CD14-positive monocyte (primary cell): ENCODE data around the gene TRMO. TPM values are rescaled to one million over a fixed set of nuclear protein-coding genes. Genes with fewer than 3 reads are reported as not detected.

Experiments
- DNase-seq, 3 donors: peaks; one replicate each; pipeline ENCODE4 v3.0.0-alpha.2; 2011 to 2022
- H2AFZ ChIP-seq: 2 replicates; pipeline ENCODE4 v1.6.0; 2012; ENCODE audit warnings: mild to moderate bottlenecking, low read depth, low read length, inconsistent platforms; ENCODE audit not compliant: insufficient read depth, poor library complexity, severe bottlenecking
- H3K27ac ChIP-seq, 2 donors: 1 replicate in 1 of 2; 2 replicates in 1 of 2; pipeline ENCODE4 v1.5.1; 2012 to 2013; ENCODE audit warnings: low read length in 2 of 2, control low read depth in 1 of 2, inconsistent platforms in 1 of 2, low read depth in 1 of 2, mild to moderate bottlenecking in 1 of 2
- H3K27me3 ChIP-seq, 2 donors: one replicate each; pipeline versions ENCODE4 v1.6.0 to v1.6.1; 2011 to 2013; ENCODE audit warnings: low read length in 2 of 2; ENCODE audit not compliant: control insufficient read depth in 2 of 2, insufficient read depth in 2 of 2
- H3K36me3 ChIP-seq, 2 donors: replicated peaks in 1 of 2; 1 replicate in 1 of 2; 2 replicates in 1 of 2; pipeline versions ENCODE4 v1.5.1 to v1.6.1; 2012 to 2013; ENCODE audit warnings: low read length in 2 of 2, control low read depth in 1 of 2, inconsistent platforms in 1 of 2, mild to moderate bottlenecking in 1 of 2; ENCODE audit not compliant: insufficient read depth in 2 of 2, control insufficient read depth in 1 of 2
- H3K4me1 ChIP-seq, 2 donors: 1 replicate in 1 of 2; 2 replicates in 1 of 2; pipeline versions ENCODE4 v1.5.1 to v1.6.1; 2012 to 2013; ENCODE audit warnings: low read length in 2 of 2, control low read depth in 1 of 2, inconsistent platforms in 1 of 2, mild to moderate bottlenecking in 1 of 2, moderate library complexity in 1 of 2; ENCODE audit not compliant: insufficient read depth in 2 of 2, control insufficient read depth in 1 of 2
- H3K4me2 ChIP-seq: replicated peaks from 2 replicates; pipeline ENCODE3; 2012; ENCODE audit warnings: low read length, moderate library complexity, mild to moderate bottlenecking; ENCODE audit not compliant: poor library complexity, severe bottlenecking; ENCODE audit errors: extremely low read depth
- H3K4me3 ChIP-seq, 3 experiments: fragments of 200-600 bp in 1 of 3; sonication (generic) in 1 of 3; replicated peaks in 1 of 3; 1 replicate in 2 of 3; 2 replicates in 1 of 3; pipeline ENCODE4 v1.5.1; 2011 to 2013; ENCODE audit warnings: low read length in 3 of 3, mild to moderate bottlenecking in 3 of 3, control low read depth in 2 of 3, low read depth in 2 of 3, inconsistent platforms in 1 of 3, moderate library complexity in 1 of 3
- H3K79me2 ChIP-seq: 2 replicates; pipeline ENCODE4 v1.6.0; 2012; ENCODE audit warnings: mild to moderate bottlenecking, control low read depth, inconsistent platforms, low read length, moderate library complexity; ENCODE audit not compliant: insufficient read depth
- H3K9ac ChIP-seq: 2 replicates; pipeline ENCODE4 v1.6.0; 2017; ENCODE audit warnings: low read length, mild to moderate bottlenecking; ENCODE audit not compliant: insufficient read depth, poor library complexity, severe bottlenecking
- H3K9me3 ChIP-seq, 2 donors: replicated peaks in 1 of 2; 1 replicate in 1 of 2; 2 replicates in 1 of 2; pipeline versions ENCODE4 v1.5.1 to v1.6.1; 2012 to 2013; ENCODE audit warnings: low read length in 2 of 2, control low read depth in 1 of 2; ENCODE audit not compliant: control insufficient read depth in 1 of 2, insufficient read depth in 1 of 2
- H4K20me1 ChIP-seq: 2 replicates; pipeline ENCODE4 v1.6.0; 2012; ENCODE audit warnings: mild to moderate bottlenecking, low read length, control low read depth, moderate library complexity; ENCODE audit not compliant: insufficient read depth
- H3K27ac Mint-ChIP-seq, 7 donors: one replicate each; pipeline ENCODE4 v1.8.0; 2020; ENCODE audit warnings: mild to moderate bottlenecking in 7 of 7, mixed read lengths in 7 of 7, moderate library complexity in 6 of 7, inconsistent platforms in 2 of 7
- H3K27me3 Mint-ChIP-seq, 3 donors: one replicate each; pipeline ENCODE4 v1.8.0; 2021 to 2022; ENCODE audit warnings: low read depth in 3 of 3, mild to moderate bottlenecking in 3 of 3, mixed read lengths in 3 of 3, moderate library complexity in 3 of 3, inconsistent platforms in 1 of 3
- H3K36me3 Mint-ChIP-seq, 2 donors: one replicate each; pipeline ENCODE4 v1.8.0; 2020; ENCODE audit warnings: mixed read lengths in 2 of 2, inconsistent platforms in 1 of 2, mild to moderate bottlenecking in 1 of 2
- H3K4me1 Mint-ChIP-seq: one replicate; pipeline ENCODE4 v1.8.0; 2020; ENCODE audit warnings: mild to moderate bottlenecking, mixed read lengths
- H3K4me3 Mint-ChIP-seq, 2 donors: one replicate each; pipeline ENCODE4 v1.8.0; 2020; ENCODE audit warnings: mild to moderate bottlenecking in 2 of 2, mixed read lengths in 2 of 2, moderate library complexity in 1 of 2
- H3K9me3 Mint-ChIP-seq, 7 donors: one replicate each; pipeline ENCODE4 v1.8.0; 2020 to 2022; ENCODE audit warnings: mixed read lengths in 7 of 7, mild to moderate bottlenecking in 6 of 7, moderate library complexity in 6 of 7, inconsistent platforms in 2 of 7
- WGBS: methylation state at CpG from one replicate; pipeline ENCODE4 v1.1.5; 2013; ENCODE audit warnings: missing lambda C conversion rate; ENCODE audit not compliant: insufficient coverage; 5-methylcytosine and 5-hydroxymethylcytosine counted together
- intact Hi-C, 2 donors: fragments of 100-400 bp; cut with micrococcal nuclease; formaldehyde crosslinking; loops; one replicate each; pipeline versions ENCODE4 v1.15.0 to v1.15.1; 2023
- polyA plus RNA-seq, 3 donors: library from polyadenylated mRNA; depleted of rRNA in 1 of 3; unstranded in 2 of 3; stranded (reverse) in 1 of 3; fragments of 300-500 nt in 2 of 3; fragments of >200 nt in 1 of 3; fragmentation: Illumina TruSeq in 2 of 3; gene quantifications; 1 replicate in 2 of 3; 2 replicates in 1 of 3; pipeline ENCODE4 v1.2.3, GENCODE V29; 2012 to 2021
- TF ChIP-seq, protein P1 (sequence below): fragments of 200-600 bp; IDR thresholded peaks from one replicate; pipeline ENCODE4 v1.8.0; 2022; ENCODE audit warnings: antibody characterized with exemption, mild to moderate bottlenecking

The TRMO gene
- polyA plus RNA-seq, 3 donors = 13.4 to 20.6 (median 13.5) TPM

GRCh38 chr9:97861148-97861475, 61.2 kb downstream of the TRMO start:
- 76% methylated on average over 3 of the region's 5 CpGs for WGBS
- H3K9me3 Mint-ChIP-seq = peaks cover 2 to 41% (median 13%) of the 10 kb centered on the region in 7 donors
- no peak overlapping the region for H3K9ac ChIP-seq
- H3K36me3 Mint-ChIP-seq = peaks cover 6 to 12% of the 10 kb centered on the region in 2 donors
- TF ChIP-seq, protein P1, sequence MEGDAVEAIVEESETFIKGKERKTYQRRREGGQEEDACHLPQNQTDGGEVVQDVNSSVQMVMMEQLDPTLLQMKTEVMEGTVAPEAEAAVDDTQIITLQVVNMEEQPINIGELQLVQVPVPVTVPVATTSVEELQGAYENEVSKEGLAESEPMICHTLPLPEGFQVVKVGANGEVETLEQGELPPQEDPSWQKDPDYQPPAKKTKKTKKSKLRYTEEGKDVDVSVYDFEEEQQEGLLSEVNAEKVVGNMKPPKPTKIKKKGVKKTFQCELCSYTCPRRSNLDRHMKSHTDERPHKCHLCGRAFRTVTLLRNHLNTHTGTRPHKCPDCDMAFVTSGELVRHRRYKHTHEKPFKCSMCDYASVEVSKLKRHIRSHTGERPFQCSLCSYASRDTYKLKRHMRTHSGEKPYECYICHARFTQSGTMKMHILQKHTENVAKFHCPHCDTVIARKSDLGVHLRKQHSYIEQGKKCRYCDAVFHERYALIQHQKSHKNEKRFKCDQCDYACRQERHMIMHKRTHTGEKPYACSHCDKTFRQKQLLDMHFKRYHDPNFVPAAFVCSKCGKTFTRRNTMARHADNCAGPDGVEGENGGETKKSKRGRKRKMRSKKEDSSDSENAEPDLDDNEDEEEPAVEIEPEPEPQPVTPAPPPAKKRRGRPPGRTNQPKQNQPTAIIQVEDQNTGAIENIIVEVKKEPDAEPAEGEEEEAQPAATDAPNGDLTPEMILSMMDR = no peak
- peaks cover 74 to 97% of the 10 kb centered on the region in 2 donors for H3K27me3 ChIP-seq
- H3K36me3 ChIP-seq = no peaks in the 10 kb centered on the region
- peak overlapping the region in 1 of 2 donors; percentile 36 for H3K4me3 Mint-ChIP-seq
- H3K27me3 Mint-ChIP-seq = peaks cover 83 to 98% (median 97%) of the 10 kb centered on the region in 3 donors
- intact Hi-C loops = no loop called here
- H3K4me1 Mint-ChIP-seq = peaks cover 8% of the 10 kb centered on the region
- H4K20me1 ChIP-seq = no peaks in the 10 kb centered on the region
- H3K4me1 ChIP-seq = peaks cover 0 to 5% of the 10 kb centered on the region in 2 donors
- H3K27ac Mint-ChIP-seq = no peak overlapping the region
- H3K4me3 ChIP-seq = no peak overlapping the region
- DNase-seq = no peak
- H3K79me2 ChIP-seq = no peaks in the 10 kb centered on the region
- no peak overlapping the region for H2AFZ ChIP-seq
- no peak overlapping the region for H3K27ac ChIP-seq
- no peak overlapping the region for H3K4me2 ChIP-seq
- H3K9me3 ChIP-seq = peaks cover 8 to 40% of the 10 kb centered on the region in 2 donors

DNA sequence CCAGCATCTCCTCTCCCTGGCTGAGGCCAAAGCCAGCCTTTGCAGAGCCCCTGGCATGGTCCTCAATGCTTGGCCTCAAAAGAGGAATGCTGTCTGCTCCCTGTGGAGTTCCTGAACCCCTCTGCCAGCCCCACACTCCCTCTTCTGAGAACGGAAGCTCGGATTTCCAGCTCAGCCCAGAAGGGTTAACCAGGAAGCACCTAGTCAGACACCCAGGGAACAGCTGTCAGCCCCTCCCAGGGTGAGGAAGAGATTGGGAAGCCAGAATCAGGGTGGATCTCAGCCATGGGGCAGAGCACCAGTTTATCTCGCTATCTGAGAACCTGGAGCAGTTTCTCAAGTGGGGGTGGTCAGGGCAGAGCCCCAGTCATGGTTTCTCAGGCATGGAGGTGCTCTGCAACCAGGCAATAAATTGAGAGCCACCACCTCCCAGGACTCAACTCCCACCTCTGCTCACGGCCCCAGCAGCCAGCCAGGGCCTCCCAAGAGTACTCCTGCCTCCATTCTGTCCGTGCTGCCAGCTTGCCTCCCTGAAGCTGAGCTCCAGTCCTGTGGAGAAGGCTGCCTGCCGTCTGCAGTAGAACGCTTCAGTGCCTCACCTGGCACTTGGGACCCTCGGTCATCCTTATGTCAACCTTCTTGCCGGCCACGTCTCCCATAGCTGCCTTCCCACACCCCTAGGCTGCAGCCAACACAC, 61.7 kb downstream of the TRMO start:
- DNase-seq = peak in 1 of 3 donors; percentile 2
- no peak overlapping the region for H3K4me2 ChIP-seq
- intact Hi-C loops = no loop called here
- Mint-ChIP-seq H3K9me3 (peaks cover 0 to 41% (median 9%) of the 10 kb centered on the region in 7 donors), H3K4me3 (peak overlapping the region in 1 of 2 donors; percentile 58), H3K4me1 (peaks cover 8% of the 10 kb centered on the region), H3K27me3 (peaks cover 88 to 99% (median 98%) of the 10 kb centered on the region in 3 donors), H3K36me3 (peaks cover 4 to 12% of the 10 kb centered on the region in 2 donors), H3K27ac (peak overlapping the region in 1 of 7 donors; percentile 74)
- H4K20me1 ChIP-seq = no peaks in the 10 kb centered on the region
- no peak overlapping the region for H3K9ac ChIP-seq
- H3K79me2 ChIP-seq = no peaks in the 10 kb centered on the region
- peaks cover 0 to 5% of the 10 kb centered on the region in 2 donors for H3K4me1 ChIP-seq
- WGBS = 60% methylated on average over 8 of the region's 10 CpGs
- peaks cover 76 to 97% of the 10 kb centered on the region in 2 donors for H3K27me3 ChIP-seq
- no peaks in the 10 kb centered on the region for H3K36me3 ChIP-seq
- TF ChIP-seq, protein P1 = no peak
- peaks cover 8 to 40% of the 10 kb centered on the region in 2 donors for H3K9me3 ChIP-seq
- no peak overlapping the region for H3K27ac ChIP-seq
- no peak overlapping the region for H3K4me3 ChIP-seq
- no peak overlapping the region for H2AFZ ChIP-seq
